H1 (cell line): ENCODE data around the gene PROZ. TPM values are rescaled to one million over a fixed set of nuclear protein-coding genes. Genes with fewer than 3 reads are reported as not detected.

ENCODE experiments used
- CTCF ChIA-PET: fragments of 300-600 bp; sonication (Branson Sonifier 250); formaldehyde crosslinking; loops from one replicate; lab custom pipeline; 2021; ENCODE audit not compliant: partially characterized antibody; lab: Charles Lee
- POLR2A ChIA-PET: fragments of 300-600 bp; sonication (Branson Sonifier 250); formaldehyde crosslinking; loops from one replicate; lab custom pipeline; 2021; ENCODE audit warnings: inconsistent platforms; ENCODE audit not compliant: partially characterized antibody; lab: Charles Lee
- DNase-seq, 2 experiments: peaks; one replicate each; pipeline versions ENCODE4 v3.0.0 to v3.0.0-alpha.2; 2010 to 2022; ENCODE audit warnings: low spot score in 2 of 2, low read depth in 1 of 2, mixed read lengths in 1 of 2
- FAIRE-seq: peaks from 2 replicates; lab custom pipeline; 2011; peaks lifted over from hg19 to GRCh38; lab: Jason Lieb, UNC
- H2AFZ ChIP-seq: 2 replicates; pipeline ENCODE4 v1.8.1; 2012; ENCODE audit warnings: low read length, inconsistent platforms
- H2AK5ac ChIP-seq: 2 replicates; pipeline ENCODE4 v1.6.1; 2013; ENCODE audit warnings: low read depth, low read length
- H2BK120ac ChIP-seq: replicated peaks from 2 replicates; pipeline ENCODE3; 2013; ENCODE audit warnings: low read depth, low read length, inconsistent platforms
- H2BK12ac ChIP-seq: 2 replicates; pipeline ENCODE4 v1.6.1; 2013; ENCODE audit warnings: low read depth, low read length
- H2BK15ac ChIP-seq: 2 replicates; pipeline ENCODE4 v1.6.1; 2013; ENCODE audit warnings: low read length
- H2BK20ac ChIP-seq: 2 replicates; pipeline ENCODE4 v1.6.1; 2013; ENCODE audit warnings: low read length
- H2BK5ac ChIP-seq: 2 replicates; pipeline ENCODE4 v1.6.1; 2013; ENCODE audit warnings: low read depth, low read length
- H3K14ac ChIP-seq: 2 replicates; pipeline ENCODE4 v1.6.1; 2013; ENCODE audit warnings: inconsistent platforms; ENCODE audit not compliant: insufficient read length
- H3K18ac ChIP-seq: 2 replicates; pipeline ENCODE4 v1.6.1; 2013; ENCODE audit warnings: low read length; ENCODE audit errors: extremely low read depth
- H3K23ac ChIP-seq: 2 replicates; pipeline ENCODE4 v1.6.1; 2013; ENCODE audit warnings: inconsistent platforms; ENCODE audit not compliant: insufficient read length
- H3K23me2 ChIP-seq: 2 replicates; pipeline ENCODE4 v1.6.1; 2013; ENCODE audit warnings: low read depth, low read length
- H3K27ac ChIP-seq: 2 replicates; pipeline ENCODE4 v1.6.1; 2011; ENCODE audit warnings: low read depth, low read length, inconsistent platforms
- H3K27me3 ChIP-seq, 4 experiments: replicated peaks in 1 of 4; 1 replicate in 1 of 4; 2 replicates in 3 of 4; pipeline versions ENCODE4 v1.6.1 to v1.8.1; 2011 to 2013; ENCODE audit warnings: low read length in 3 of 4, mild to moderate bottlenecking in 3 of 4, inconsistent platforms in 2 of 4, mixed read lengths in 2 of 4, moderate library complexity in 1 of 4; ENCODE audit not compliant: control insufficient read depth in 3 of 4, insufficient read depth in 3 of 4; ENCODE audit errors: extremely low read depth in 1 of 4
- H3K36me3 ChIP-seq, 4 experiments: 2 replicates each; pipeline versions ENCODE4 v1.6.1 to v1.8.1; 2011 to 2013; ENCODE audit warnings: mild to moderate bottlenecking in 4 of 4, low read length in 3 of 4, moderate library complexity in 2 of 4, control low read depth in 1 of 4, inconsistent platforms in 1 of 4; ENCODE audit not compliant: insufficient read depth in 4 of 4, control insufficient read depth in 2 of 4
- H3K4ac ChIP-seq: replicated peaks from 2 replicates; pipeline ENCODE3; 2013; ENCODE audit warnings: low read length, low read depth, mixed read lengths, inconsistent platforms; ENCODE audit not compliant: insufficient read length
- H3K4me1 ChIP-seq, 4 experiments: replicated peaks in 1 of 4; 1 replicate in 1 of 4; 2 replicates in 3 of 4; pipeline versions ENCODE4 v1.6.1 to v1.8.1; 2011 to 2013; ENCODE audit warnings: low read length in 3 of 4, inconsistent platforms in 2 of 4, mixed read lengths in 1 of 4; ENCODE audit not compliant: insufficient read depth in 4 of 4, control insufficient read depth in 3 of 4
- H3K4me2 ChIP-seq, 2 experiments: 2 replicates each; pipeline versions ENCODE4 v1.6.1 to v1.8.1; 2011 to 2013; ENCODE audit warnings: low read depth in 2 of 2, low read length in 2 of 2, control low read depth in 1 of 2, inconsistent platforms in 1 of 2, mild to moderate bottlenecking in 1 of 2; ENCODE audit not compliant: insufficient read depth in 1 of 2
- H3K4me3 ChIP-seq, 4 experiments: fragments of 200-600, 300-600 bp in 1 of 4; sonication (generic), shearing (Covaris generic), sonication (Bioruptor Twin) in 1 of 4; 2 replicates each; pipeline versions ENCODE4 v1.5.1 to v1.8.1; 2011 to 2016; ENCODE audit warnings: low read length in 4 of 4, low read depth in 3 of 4, control low read depth in 2 of 4, inconsistent platforms in 2 of 4, mild to moderate bottlenecking in 2 of 4, mixed read lengths in 1 of 4, moderate library complexity in 1 of 4; ENCODE audit not compliant: insufficient read depth in 2 of 4; ENCODE audit errors: extremely low read depth in 1 of 4
- H3K56ac ChIP-seq: replicated peaks from 2 replicates; pipeline ENCODE3; 2013; ENCODE audit warnings: low read depth, mild to moderate bottlenecking, mixed read lengths, low read length, inconsistent platforms; ENCODE audit not compliant: insufficient read length
- H3K79me1 ChIP-seq: 2 replicates; pipeline ENCODE4 v1.6.1; 2013; ENCODE audit warnings: low read depth, low read length, control low read depth
- H3K79me2 ChIP-seq, 2 experiments: 2 replicates each; pipeline versions ENCODE4 v1.6.1 to v1.8.1; 2012 to 2013; ENCODE audit warnings: low read length in 2 of 2, mild to moderate bottlenecking in 2 of 2, inconsistent platforms in 1 of 2; ENCODE audit not compliant: insufficient read depth in 2 of 2, control insufficient read depth in 1 of 2
- H3K9ac ChIP-seq, 4 experiments: replicated peaks in 1 of 4; 1 replicate in 1 of 4; 2 replicates in 3 of 4; pipeline versions ENCODE4 v1.6.1 to v1.8.1; 2011 to 2013; ENCODE audit warnings: low read depth in 3 of 4, low read length in 3 of 4, control low read depth in 2 of 4, mild to moderate bottlenecking in 2 of 4, moderate library complexity in 2 of 4, inconsistent platforms in 1 of 4; ENCODE audit errors: extremely low read depth in 1 of 4
- H3K9me3 ChIP-seq, 2 experiments: 2 replicates each; pipeline versions ENCODE4 v1.6.1 to v1.8.1; 2012 to 2013; ENCODE audit warnings: mild to moderate bottlenecking in 2 of 2, moderate library complexity in 2 of 2, control low read depth in 1 of 2, inconsistent platforms in 1 of 2, low read depth in 1 of 2, low read length in 1 of 2, mixed read lengths in 1 of 2; ENCODE audit not compliant: insufficient read depth in 2 of 2
- H4K20me1 ChIP-seq, 2 experiments: replicated peaks in 1 of 2; 2 replicates each; pipeline versions ENCODE3 to v1.8.1; 2011 to 2013; ENCODE audit warnings: inconsistent platforms in 2 of 2, low read length in 2 of 2, mild to moderate bottlenecking in 1 of 2; ENCODE audit not compliant: insufficient read depth in 2 of 2, control insufficient read depth in 1 of 2
- H4K5ac ChIP-seq: 2 replicates; pipeline ENCODE4 v1.6.1; 2013; ENCODE audit warnings: low read length, low read depth, mixed read lengths, inconsistent platforms; ENCODE audit not compliant: insufficient read length
- H4K8ac ChIP-seq: 2 replicates; pipeline ENCODE4 v1.8.0; 2013; ENCODE audit warnings: mild to moderate bottlenecking, moderate library complexity, low read length, inconsistent platforms; ENCODE audit not compliant: insufficient read depth; ENCODE audit errors: extremely low read depth
- H4K91ac ChIP-seq: replicated peaks from 2 replicates; pipeline ENCODE3; 2013; ENCODE audit warnings: low read length, mixed read lengths, inconsistent platforms; ENCODE audit not compliant: insufficient read length
- KDM4A ChIP-seq: IDR thresholded peaks from one replicate; pipeline ENCODE4 v1.7.1; 2012; ENCODE audit warnings: low read depth, mild to moderate bottlenecking, moderate library complexity, low read length, inconsistent platforms; ENCODE audit not compliant: severe bottlenecking
- PHF8 ChIP-seq: fragments of 200-600 bp; sonication (generic); conservative IDR thresholded peaks from 2 replicates; pipeline ENCODE4 v1.7.1; 2012; ENCODE audit warnings: low read depth, mild to moderate bottlenecking, inconsistent platforms, low read length, moderate library complexity
- SP4 ChIP-seq: IDR thresholded peaks from 2 replicates; pipeline ENCODE4 v1.6.1; 2012; ENCODE audit warnings: low read length, inconsistent platforms
- WGBS, 2 experiments: shearing (Covaris generic) in 1 of 2; methylation state at CpG; one replicate each; pipeline versions ENCODE4 v1.1.6 to v1.1.7; 2013 to 2015; ENCODE audit warnings: low lambda C conversion rate in 2 of 2, mixed read lengths in 2 of 2, inconsistent platforms in 1 of 2, low coverage in 1 of 2, missing lambda C conversion rate in 1 of 2; ENCODE audit not compliant: insufficient replicate concordance in 2 of 2, insufficient coverage in 1 of 2, insufficient read length in 1 of 2; ENCODE audit errors: extremely low coverage in 1 of 2, missing lambda C conversion rate in 1 of 2; 5-methylcytosine and 5-hydroxymethylcytosine counted together
- polyA plus RNA-seq, 7 experiments: library from polyadenylated mRNA; depleted of rRNA in 3 of 7; stranded (reverse) in 5 of 7; unstranded in 2 of 7; fragments of >200 nt in 5 of 7; fragments of 200-250 nt in 2 of 7; gene quantifications; 1 replicate in 5 of 7; 2 replicates in 1 of 7; 4 replicates in 1 of 7; pipeline versions ENCODE4 v1.2.1 to v1.2.3, GENCODE V29; 2011 to 2013; ENCODE audit warnings: missing spikeins in 2 of 7, mixed read lengths in 2 of 7
- total RNA-seq: library from RNA; stranded (reverse); fragmentation: NEBNext Ultra II Directional; extraction: Animal tissue kit (Norgen Biotek cat#: 25700); gene quantifications from 2 replicates; pipeline ENCODE4 v1.2.1, GENCODE V29; 2021

The PROZ gene
- total and polyA plus RNA-seq, 2 of the 8 experiments (the other 6 are each of a cell fraction or from before 2014, with no cell fraction given): not detected

DNA sequence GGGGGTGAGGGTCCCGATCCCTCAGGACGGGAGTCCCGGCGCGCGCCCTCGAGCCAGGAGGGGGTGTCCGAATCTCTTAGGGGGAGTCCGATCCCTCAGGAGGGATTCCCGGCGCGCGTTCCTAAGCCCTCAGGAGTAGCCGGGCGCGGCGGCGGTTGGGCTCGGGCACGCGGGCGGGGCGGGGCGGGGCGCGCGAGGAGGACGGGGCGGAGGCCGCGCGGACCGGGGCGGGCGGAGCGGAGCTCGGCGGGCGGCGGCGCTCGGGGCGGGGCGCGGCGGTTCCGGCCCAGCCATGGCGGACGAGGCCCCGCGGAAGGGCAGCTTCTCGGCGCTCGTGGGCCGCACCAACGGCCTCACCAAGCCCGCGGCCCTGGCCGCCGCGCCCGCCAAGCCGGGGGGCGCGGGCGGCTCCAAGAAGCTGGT, 50.9 kb downstream of the PROZ start, which contains the start of gene CUL4A:
Gene CUL4A, plus strand, starts transcription at position 278 of the 423 bp plus-strand sequence. Its CDS starts 15 bp downstream, at position 293.
- Histone ChIP-seq H4K20me1 (peaks cover 9 to 22% of the 10 kb centered on the region in 2 experiments), H2BK20ac (no peak within 1 kb of the TSS), H2BK5ac (peak within 1 kb of the TSS; percentile 92), H3K4ac (peak within 1 kb of the TSS; percentile 94), H4K91ac (peak within 1 kb of the TSS; percentile 94), H3K4me1 (peaks cover 2 to 6% (median 3%) of the 10 kb centered on the region in 4 experiments; a peak in 4 of 7 replicates), H3K14ac (no peak within 1 kb of the TSS), H3K9ac (peak within 1 kb of the TSS; percentile 90 to 92 (median 92)), H4K5ac (peak within 1 kb of the TSS; percentile 97), H2BK15ac (no peak within 1 kb of the TSS; the same call in 1 of the 2 replicates), H2BK12ac (no peak within 1 kb of the TSS), H3K36me3 (peaks cover 0 to 17% (median 1%) of the 10 kb centered on the region in 4 experiments; a peak in 4 of 8 replicates), H3K23me2 (peaks cover 5% of the 10 kb centered on the region), H2AK5ac (no peak within 1 kb of the TSS), H3K79me2 (peaks cover 47 to 84% of the 10 kb centered on the region in 2 experiments), H2BK120ac (no peak within 1 kb of the TSS), H3K27me3 (no peaks in the 10 kb centered on the region), H4K8ac (peak within 1 kb of the TSS; percentile 99), H3K23ac (no peak within 1 kb of the TSS), H3K56ac (peak within 1 kb of the TSS; percentile 90), H3K27ac (peak within 1 kb of the TSS; percentile 97), H3K79me1 (peaks cover 12% of the 10 kb centered on the region), H2AFZ (peak within 1 kb of the TSS; percentile 55; the same call in 1 of the 2 replicates), H3K18ac (peak within 1 kb of the TSS; percentile 79), H3K4me2 (peak within 1 kb of the TSS; percentile 68 to 95), H3K9me3 (no peaks in the 10 kb centered on the region), H3K4me3 (peak within 1 kb of the TSS; percentile 77 to 93 (median 84))
- CTCF ChIA-PET: interaction anchor here (0.6 to 1.5 kb wide), 3 partner anchors 10 to 118 kb away, joined by 3 read pairs; no protein-coding TSS in a partner anchor
- 4% methylated on average over 9 of the region's 66 CpGs; no CpG with 5 or more reads in 1 of the 2 experiments for WGBS, 2 experiments
- DNase-seq (no peak), FAIRE-seq (no peak)
- TF ChIP-seq PHF8 (peak; percentile 64; the same call in 1 of the 2 replicates), KDM4A (peak; percentile 17), SP4 (no peak)
- POLR2A ChIA-PET: interaction anchor here (0.6 to 3.7 kb wide), 37 partner anchors 9 to 1072 kb away, joined by 3 to 26 read pairs (median 4); partner anchors contain the start of genes GRTP1, LAMP1, MCF2L and TFDP1
